Stimulated activated CD4-positive, alpha-beta T cell treated with anti-CD3 and anti-CD28 coated beads, Interleukin-15, amount 100 ng/mL, for 48 hours (primary cell): Measurements from ENCODE around the gene BMAL1.
"Not testable (repeated sequence)": the region's sequence is repeated elsewhere in the genome, so short reads cannot be mapped to it uniquely, and the experiment has no call there.

Experiments
- DNase-seq, 2 donors: peaks; one replicate each; pipeline ENCODE4 v3.0.0-alpha.2; 2020; ENCODE audit warnings: low read depth in 2 of 2

The BMAL1 gene

GRCh38 chr11:13380731-13381130, 103.1 kb downstream of the BMAL1 start:
- DNase-seq = no peak

- no peak for DNase-seq
Observed at GRCh38 chr11:13382751-13383150, 105.2 kb downstream of the BMAL1 start.

GRCh38 chr11:13384908-13385640, 107.5 kb downstream of the BMAL1 start:
- DNase-seq = peak in 1 of 2 donors; percentile 14

GRCh38 chr11:13386567-13386966, 109.0 kb downstream of the BMAL1 start:
- DNase-seq = no peak

- DNase-seq = no peak
Observed at GRCh38 chr11:13388741-13389140, 111.2 kb downstream of the BMAL1 start.

- DNase-seq = no peak
Observed at GRCh38 chr11:13391217-13391616, 113.6 kb downstream of the BMAL1 start.

GRCh38 chr11:13398335-13398734, 120.7 kb downstream of the BMAL1 start:
- DNase-seq = not testable (repeated sequence)

GRCh38 chr11:13405220-13405619, 127.6 kb downstream of the BMAL1 start:
- DNase-seq = no peak

- no peak for DNase-seq
Observed at GRCh38 chr11:13415201-13415600, 137.6 kb downstream of the BMAL1 start.

GRCh38 chr11:13421561-13421960, 144.0 kb downstream of the BMAL1 start:
- DNase-seq = no peak

GRCh38 chr11:13423372-13423771, 145.8 kb downstream of the BMAL1 start:
- no peak for DNase-seq

- no peak for DNase-seq
Observed at GRCh38 chr11:13427440-13427839, 149.8 kb downstream of the BMAL1 start.

GRCh38 chr11:13429288-13429687, 151.7 kb downstream of the BMAL1 start:
- no peak for DNase-seq

- no peak for DNase-seq
Observed at GRCh38 chr11:13429836-13430235, 152.2 kb downstream of the BMAL1 start.

GRCh38 chr11:13433437-13433836, 155.8 kb downstream of the BMAL1 start:
- DNase-seq = no peak

GRCh38 chr11:13434247-13435205, 156.9 kb downstream of the BMAL1 start:
- DNase-seq = no peak

GRCh38 chr11:13436836-13437235, 159.2 kb downstream of the BMAL1 start:
- not testable (repeated sequence) for DNase-seq
